Natural killer cell (primary cell): ENCODE results near the gene RFX8. TPM values are rescaled to one million over a fixed set of nuclear protein-coding genes. Genes with fewer than 3 reads are reported as not detected.

Source experiments
- ATAC-seq, 3 donors: fragments of 150-1000 bp in 2 of 3; fragments of 200-7000 bp in 1 of 3; cut with Tn5 transposase; 1 replicate in 1 of 3; 2 replicates in 2 of 3; pipeline ENCODE4 v1.10.0; 2021; ENCODE audit warnings: mild to moderate bottlenecking in 2 of 3, moderate library complexity in 2 of 3
- DNase-seq, 2 donors: peaks; one replicate each; pipeline versions ENCODE4 v3.0.0 to v3.0.0-alpha.2; 2013 to 2021; ENCODE audit warnings: mixed read lengths in 1 of 2
- H3K27ac ChIP-seq: one replicate; pipeline ENCODE4 v1.5.1; 2013; ENCODE audit warnings: mild to moderate bottlenecking, low read length
- H3K27me3 ChIP-seq: one replicate; pipeline ENCODE4 v1.6.1; 2013; ENCODE audit warnings: low read length; ENCODE audit not compliant: control insufficient read depth, insufficient read depth
- H3K36me3 ChIP-seq: one replicate; pipeline ENCODE4 v1.6.1; 2013; ENCODE audit warnings: low read length; ENCODE audit not compliant: control insufficient read depth, insufficient read depth
- H3K4me1 ChIP-seq: one replicate; pipeline ENCODE4 v1.6.1; 2013; ENCODE audit warnings: low read length; ENCODE audit not compliant: control insufficient read depth, insufficient read depth
- H3K4me3 ChIP-seq: one replicate; pipeline ENCODE4 v1.5.1; 2013; ENCODE audit warnings: low read length
- H3K9me3 ChIP-seq: one replicate; pipeline ENCODE4 v1.6.1; 2013; ENCODE audit warnings: low read length; ENCODE audit not compliant: control insufficient read depth, insufficient read depth
- H3K27ac Mint-ChIP-seq, 2 donors: one replicate each; pipeline ENCODE4 v1.8.0; 2022; ENCODE audit warnings: mild to moderate bottlenecking in 2 of 2, mixed read lengths in 2 of 2, moderate library complexity in 1 of 2
- H3K27me3 Mint-ChIP-seq, 2 donors: one replicate each; pipeline ENCODE4 v1.8.0; 2022; ENCODE audit warnings: low read depth in 2 of 2, mixed read lengths in 2 of 2
- H3K36me3 Mint-ChIP-seq: one replicate; pipeline ENCODE4 v1.8.0; 2022; ENCODE audit warnings: mixed read lengths
- H3K4me1 Mint-ChIP-seq, 2 donors: one replicate each; pipeline ENCODE4 v1.8.0; 2022; ENCODE audit warnings: mixed read lengths in 2 of 2
- H3K4me3 Mint-ChIP-seq: one replicate; pipeline ENCODE4 v1.8.0; 2022; ENCODE audit warnings: mild to moderate bottlenecking, moderate library complexity, mixed read lengths
- H3K9me3 Mint-ChIP-seq, 2 donors: one replicate each; pipeline ENCODE4 v1.8.0; 2022; ENCODE audit warnings: mixed read lengths in 2 of 2
- CTCF ChIP-seq: fragments of 200-600 bp; IDR thresholded peaks from one replicate; pipeline ENCODE4 v1.8.0; 2022; ENCODE audit warnings: antibody characterized with exemption
- WGBS: methylation state at CpG from one replicate; pipeline ENCODE4 v1.1.7; 2013; ENCODE audit warnings: missing lambda C conversion rate; ENCODE audit not compliant: insufficient coverage; 5-methylcytosine and 5-hydroxymethylcytosine counted together
- intact Hi-C: fragments of 100-400 bp; cut with micrococcal nuclease; formaldehyde crosslinking; loops from one replicate; pipeline ENCODE4 v1.14.2; 2022
- total RNA-seq, 4 donors: library from RNA; stranded (reverse); fragments of 120-200 nt in 1 of 4; gene quantifications; one replicate each; pipeline versions ENCODE4 v1.2.3 to v1.2.4, GENCODE V29; 2013 to 2022

RFX8 gene
- total RNA-seq, 3 donors from 2014 or later (not counting 1 experiment from before 2014, with no cell fraction given), result 0.68 TPM; not detected in 2

- H3K27ac Mint-ChIP-seq, result no peak overlapping the region
These were observed 114.7 kb downstream of the RFX8 start for GRCh38 chr2:101360232-101360631.

GRCh38 chr2:101359410-101359954 is 115.4 kb downstream of the RFX8 start:
- DNase-seq (no peak), ATAC-seq (no peak)
- Mint-ChIP-seq H3K4me3 (no peak overlapping the region), H3K27me3 (peaks cover 0 to 1% of the 10 kb centered on the region in 2 donors), H3K9me3 (no peaks in the 10 kb centered on the region), H3K27ac (no peak overlapping the region), H3K4me1 (peaks cover 18% of the 10 kb centered on the region in 2 donors), H3K36me3 (no peaks in the 10 kb centered on the region)
- 97% methylated on average over 7 of the region's 7 CpGs for WGBS
- no peak overlapping the region for H3K4me3 ChIP-seq
- H3K9me3 ChIP-seq, result no peaks in the 10 kb centered on the region
- H3K4me1 ChIP-seq, result peaks cover 16% of the 10 kb centered on the region
- intact Hi-C loops, result no loop called here
- no peak overlapping the region for H3K27ac ChIP-seq
- TF ChIP-seq CTCF, result no peak
- no peaks in the 10 kb centered on the region for H3K27me3 ChIP-seq
- H3K36me3 ChIP-seq, result no peaks in the 10 kb centered on the region

More at GRCh38 chr2:101360232-101360631, 114.7 kb downstream of the RFX8 start:
- Mint-ChIP-seq H3K4me3 (no peak overlapping the region), H3K27me3 (peaks cover 0 to 3% of the 10 kb centered on the region in 2 donors), H3K9me3 (no peaks in the 10 kb centered on the region), H3K4me1 (peaks cover 18% of the 10 kb centered on the region in 2 donors), H3K36me3 (no peaks in the 10 kb centered on the region)
- H3K4me1 ChIP-seq, result peaks cover 16% of the 10 kb centered on the region
- 81% methylated on average over 3 of the region's 4 CpGs for WGBS
- no peak for ATAC-seq
- intact Hi-C loops, result no loop called here
- no peak overlapping the region for H3K27ac ChIP-seq
- no peaks in the 10 kb centered on the region for H3K27me3 ChIP-seq
- no peak for DNase-seq
- no peak for TF ChIP-seq CTCF
- no peaks in the 10 kb centered on the region for H3K36me3 ChIP-seq
- H3K4me3 ChIP-seq, result no peak overlapping the region
- H3K9me3 ChIP-seq, result no peaks in the 10 kb centered on the region

GRCh38 chr2:101357376-101357775 is 117.5 kb downstream of the RFX8 start:
- no peaks in the 10 kb centered on the region for H3K27me3 ChIP-seq
- no peaks in the 10 kb centered on the region for H3K27me3 Mint-ChIP-seq
- no peak for TF ChIP-seq CTCF
- ATAC-seq (no peak), DNase-seq (no peak)
- H3K27ac ChIP-seq, result no peak overlapping the region
- peaks cover 15 to 16% of the 10 kb centered on the region in 2 donors for H3K4me1 Mint-ChIP-seq
- intact Hi-C loops, result no loop called here
- H3K4me3 ChIP-seq, result no peak overlapping the region
- no peak overlapping the region for H3K27ac Mint-ChIP-seq
- H3K9me3 ChIP-seq, result no peaks in the 10 kb centered on the region
- H3K9me3 Mint-ChIP-seq, result no peaks in the 10 kb centered on the region
- no peak overlapping the region for H3K4me3 Mint-ChIP-seq
- peaks cover 12% of the 10 kb centered on the region for H3K4me1 ChIP-seq
- H3K36me3 Mint-ChIP-seq, result no peaks in the 10 kb centered on the region
- no peaks in the 10 kb centered on the region for H3K36me3 ChIP-seq

- no peak overlapping the region for H3K4me3 Mint-ChIP-seq
- H3K27ac Mint-ChIP-seq, result no peak overlapping the region
- H3K4me1 Mint-ChIP-seq, result peaks cover 6 to 7% of the 10 kb centered on the region in 2 donors
These were observed 118.4 kb downstream of the RFX8 start for GRCh38 chr2:101356521-101356920.

More at GRCh38 chr2:101356521-101356920, 118.4 kb downstream of the RFX8 start:
- no peak overlapping the region for H3K27ac ChIP-seq
- Mint-ChIP-seq H3K9me3 (no peaks in the 10 kb centered on the region), H3K27me3 (no peaks in the 10 kb centered on the region), H3K36me3 (no peaks in the 10 kb centered on the region)
- no peaks in the 10 kb centered on the region for H3K9me3 ChIP-seq
- 100% methylated on average over 2 of the region's 2 CpGs for WGBS
- peaks cover 5% of the 10 kb centered on the region for H3K4me1 ChIP-seq
- intact Hi-C loops, result no loop called here
- ATAC-seq, result no peak
- TF ChIP-seq CTCF, result no peak
- no peaks in the 10 kb centered on the region for H3K27me3 ChIP-seq
- DNase-seq, result no peak
- no peaks in the 10 kb centered on the region for H3K36me3 ChIP-seq
- H3K4me3 ChIP-seq, result no peak overlapping the region
